Measurements from ENCODE around the gene OGG1. TPM values are rescaled to one million over a fixed set of nuclear protein-coding genes. Genes with fewer than 3 reads are reported as not detected.

OGG1 gene
- total RNA-seq, 3 donors from 2014 or later (not counting 1 experiment from before 2014, with no cell fraction given): 33.4 to 52.1 (median 34.7) TPM

DNA sequence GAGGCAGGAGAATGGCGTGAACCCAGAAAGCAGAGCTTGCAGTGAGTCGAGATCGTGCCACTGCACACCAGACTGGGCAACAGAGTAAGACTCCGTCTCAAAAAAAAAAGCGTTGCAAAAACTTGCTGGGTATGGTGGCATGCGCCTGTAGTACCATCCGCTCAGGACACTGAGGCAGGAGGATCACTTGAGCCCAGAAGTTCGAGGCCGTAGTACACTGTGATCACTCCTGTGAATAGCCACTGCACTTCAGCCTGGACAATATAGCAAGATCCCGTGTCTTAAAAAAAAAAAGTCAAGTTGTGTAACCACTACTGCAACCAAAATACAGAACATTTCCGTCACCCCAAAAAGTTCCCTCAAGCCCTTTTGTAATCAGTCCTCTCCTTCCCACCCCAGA lies 44.6 kb downstream of the OGG1 start:
- intact Hi-C loops (cut with micrococcal nuclease): loop anchor here (5.0 kb wide), 1 partner anchor 62 kb away; the partner anchor contains the start of gene BRPF1
- Histone ChIP-seq H3K36me3 (ENCODE audit: control insufficient read depth, insufficient read depth, low read length) (peaks cover 44% of the 10 kb centered on the region), H3K27me3 (ENCODE audit: control insufficient read depth, insufficient read depth, low read length) (no peaks in the 10 kb centered on the region), H3K4me3 (ENCODE audit: low read length) (no peak overlapping the region), H3K4me1 (ENCODE audit: control insufficient read depth, insufficient read depth, low read length) (peaks cover 49% of the 10 kb centered on the region), H3K27ac (ENCODE audit: low read length) (no peak overlapping the region), H3K9me3 (ENCODE audit: control insufficient read depth, insufficient read depth, low read length) (no peaks in the 10 kb centered on the region)
- DNase-seq (no peak), ATAC-seq (no peak)
- Mint-ChIP-seq H3K36me3 (no peaks in the 10 kb centered on the region), H3K27ac (peak overlapping the region; percentile 94 to 99), H3K4me1 (peaks cover 61 to 67% of the 10 kb centered on the region in 2 donors), H3K9me3 (no peaks in the 10 kb centered on the region), H3K4me3 (peak overlapping the region; percentile 92), H3K27me3 (ENCODE audit: low read depth in 2 of 2) (no peaks in the 10 kb centered on the region)
- TF ChIP-seq, protein P1, sequence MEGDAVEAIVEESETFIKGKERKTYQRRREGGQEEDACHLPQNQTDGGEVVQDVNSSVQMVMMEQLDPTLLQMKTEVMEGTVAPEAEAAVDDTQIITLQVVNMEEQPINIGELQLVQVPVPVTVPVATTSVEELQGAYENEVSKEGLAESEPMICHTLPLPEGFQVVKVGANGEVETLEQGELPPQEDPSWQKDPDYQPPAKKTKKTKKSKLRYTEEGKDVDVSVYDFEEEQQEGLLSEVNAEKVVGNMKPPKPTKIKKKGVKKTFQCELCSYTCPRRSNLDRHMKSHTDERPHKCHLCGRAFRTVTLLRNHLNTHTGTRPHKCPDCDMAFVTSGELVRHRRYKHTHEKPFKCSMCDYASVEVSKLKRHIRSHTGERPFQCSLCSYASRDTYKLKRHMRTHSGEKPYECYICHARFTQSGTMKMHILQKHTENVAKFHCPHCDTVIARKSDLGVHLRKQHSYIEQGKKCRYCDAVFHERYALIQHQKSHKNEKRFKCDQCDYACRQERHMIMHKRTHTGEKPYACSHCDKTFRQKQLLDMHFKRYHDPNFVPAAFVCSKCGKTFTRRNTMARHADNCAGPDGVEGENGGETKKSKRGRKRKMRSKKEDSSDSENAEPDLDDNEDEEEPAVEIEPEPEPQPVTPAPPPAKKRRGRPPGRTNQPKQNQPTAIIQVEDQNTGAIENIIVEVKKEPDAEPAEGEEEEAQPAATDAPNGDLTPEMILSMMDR (IDR thresholded peaks at IDR 0.05): no peak
- 92% methylated on average over 11 of the region's 11 CpGs for WGBS (ENCODE audit: insufficient coverage)

DNA sequence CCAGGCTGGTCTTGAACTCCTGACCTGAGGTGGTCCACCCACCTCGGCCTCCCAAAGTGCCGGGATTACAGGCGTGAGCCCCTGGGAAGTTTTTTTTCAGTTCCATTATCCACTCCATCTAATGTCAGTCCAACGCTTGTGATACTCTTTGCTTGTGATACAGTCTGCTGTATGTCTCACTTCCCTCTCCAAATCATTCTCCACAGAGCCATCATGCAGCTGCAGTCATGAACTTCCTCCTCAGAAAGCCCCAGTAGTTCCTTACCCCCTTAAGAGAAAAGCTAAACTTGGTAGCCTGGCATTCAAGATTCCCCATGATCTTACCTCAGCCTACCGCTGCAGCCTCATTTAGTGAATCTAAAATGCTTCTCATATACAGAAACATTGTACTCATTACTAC lies 45.5 kb downstream of the OGG1 start:
- Mint-ChIP-seq H3K27ac (peak overlapping the region; percentile 94 to 99), H3K27me3 (ENCODE audit: low read depth in 2 of 2) (no peaks in the 10 kb centered on the region), H3K4me3 (peak overlapping the region; percentile 77), H3K36me3 (no peaks in the 10 kb centered on the region), H3K9me3 (no peaks in the 10 kb centered on the region), H3K4me1 (peaks cover 56 to 62% of the 10 kb centered on the region in 2 donors)
- ATAC-seq (no peak), DNase-seq (no peak)
- WGBS (ENCODE audit: insufficient coverage): 69% methylated on average over 5 of the region's 5 CpGs
- H3K4me1 ChIP-seq (ENCODE audit: control insufficient read depth, insufficient read depth, low read length): peaks cover 49% of the 10 kb centered on the region
- H3K27me3 ChIP-seq (ENCODE audit: control insufficient read depth, insufficient read depth, low read length): no peaks in the 10 kb centered on the region
- intact Hi-C loops (cut with micrococcal nuclease): no loop called here
- no peak overlapping the region for H3K4me3 ChIP-seq (ENCODE audit: low read length)
- H3K27ac ChIP-seq (ENCODE audit: low read length): peak overlapping the region; percentile 35
- TF ChIP-seq, protein P1 (IDR thresholded peaks at IDR 0.05): no peak
- no peaks in the 10 kb centered on the region for H3K9me3 ChIP-seq (ENCODE audit: control insufficient read depth, insufficient read depth, low read length)
- H3K36me3 ChIP-seq (ENCODE audit: control insufficient read depth, insufficient read depth, low read length): peaks cover 44% of the 10 kb centered on the region

- no peak overlapping the region for H3K4me3 Mint-ChIP-seq
- peak overlapping the region; percentile 36 to 57 for H3K27ac Mint-ChIP-seq
- no peaks in the 10 kb centered on the region for H3K36me3 Mint-ChIP-seq
Observed at GRCh38 chr3:9797196-9797945, 47.6 kb downstream of the OGG1 start.

More at GRCh38 chr3:9797196-9797945, 47.6 kb downstream of the OGG1 start:
- Histone ChIP-seq H3K9me3 (ENCODE audit: control insufficient read depth, insufficient read depth, low read length) (no peaks in the 10 kb centered on the region), H3K27me3 (ENCODE audit: control insufficient read depth, insufficient read depth, low read length) (no peaks in the 10 kb centered on the region), H3K36me3 (ENCODE audit: control insufficient read depth, insufficient read depth, low read length) (peaks cover 51% of the 10 kb centered on the region), H3K4me1 (ENCODE audit: control insufficient read depth, insufficient read depth, low read length) (peaks cover 39% of the 10 kb centered on the region), H3K27ac (ENCODE audit: low read length) (no peak overlapping the region), H3K4me3 (ENCODE audit: low read length) (no peak overlapping the region)
- over 99% methylated on average over 10 of the region's 12 CpGs for WGBS (ENCODE audit: insufficient coverage)
- intact Hi-C loops (cut with micrococcal nuclease): no loop called here
- H3K27me3 Mint-ChIP-seq (ENCODE audit: low read depth in 2 of 2): no peaks in the 10 kb centered on the region
- no peaks in the 10 kb centered on the region for H3K9me3 Mint-ChIP-seq
- ATAC-seq: no peak
- TF ChIP-seq, protein P1 (IDR thresholded peaks at IDR 0.05): no peak
- peaks cover 39 to 43% of the 10 kb centered on the region in 2 donors for H3K4me1 Mint-ChIP-seq
- DNase-seq: no peak
